ENCODE results near the gene BPIFB4. TPM values are rescaled to one million over a fixed set of nuclear protein-coding genes. Genes with fewer than 3 reads are reported as not detected.
"Not testable (repeated sequence)": the region's sequence is repeated elsewhere in the genome, so short reads cannot be mapped to it uniquely, and the experiment has no call there.

The BPIFB4 gene
- total RNA-seq, 3 donors from 2014 or later, result not detected

DNA sequence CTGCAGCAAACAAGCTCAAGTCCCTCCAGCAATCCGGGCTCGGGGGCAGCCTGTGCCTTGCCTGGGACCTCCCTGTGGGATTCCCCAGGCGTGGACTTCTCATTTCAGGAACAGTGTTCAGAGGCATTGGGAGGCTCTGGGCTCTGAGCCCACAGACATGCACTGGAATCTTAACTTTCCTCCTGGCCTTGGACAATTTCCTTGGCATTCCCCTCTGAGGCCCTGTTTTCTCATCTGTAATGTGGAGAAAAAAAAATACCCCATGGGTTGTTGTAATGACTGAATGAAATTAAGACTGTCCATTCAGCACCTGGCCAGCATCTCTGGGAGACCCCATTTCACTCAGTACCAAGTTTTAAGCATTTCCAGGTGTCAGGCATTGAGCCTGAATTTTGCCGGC is 17.6 kb downstream of the BPIFB4 start:
- no peaks in the 10 kb centered on the region for H3K9me3 ChIP-seq
- intact Hi-C loops (cut with DNase I; ENCODE audit: low total_unique reads), result no loop called here
- DNase-seq (ENCODE audit: low spot score in 2 of 2), result no peak

DNA sequence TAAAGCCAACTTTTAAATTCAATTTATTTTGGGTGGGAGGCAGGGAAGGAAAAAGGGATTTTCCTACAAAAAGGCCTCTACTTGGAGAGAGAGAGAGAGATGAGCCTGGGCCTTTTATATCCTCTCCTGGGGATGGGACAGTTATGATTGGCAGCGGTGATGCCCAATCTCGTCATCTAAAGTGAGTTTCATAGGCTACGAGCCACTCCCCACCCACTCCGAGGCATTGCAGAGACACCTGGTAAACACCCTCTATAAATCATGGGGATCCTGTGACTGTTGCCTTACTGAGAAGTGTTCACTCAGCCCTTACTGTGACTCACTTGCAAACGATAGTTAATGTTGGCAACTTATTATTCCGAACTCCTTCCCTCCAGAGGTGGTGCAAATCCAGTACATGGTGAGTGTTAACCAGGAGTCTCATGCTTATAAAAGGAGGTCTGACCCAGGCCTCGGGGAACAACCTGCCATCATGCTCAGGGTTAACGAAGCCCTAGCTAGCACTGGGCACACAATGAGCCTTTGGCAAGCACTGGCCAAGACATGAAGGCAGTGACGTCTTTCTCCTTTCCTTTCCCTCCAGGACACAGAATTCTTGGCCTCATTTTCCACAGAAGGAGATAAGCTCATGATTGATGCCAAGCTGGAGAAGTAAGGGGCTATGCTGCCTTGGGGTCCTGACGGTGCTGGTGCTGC is 20.5 kb downstream of the BPIFB4 start:
- H3K4me1 ChIP-seq, result no peaks in the 10 kb centered on the region
- peaks cover 0 to 3% of the 10 kb centered on the region in 2 donors for H3K27me3 ChIP-seq
- no peak overlapping the region for H3K4me3 ChIP-seq
- intact Hi-C loops (cut with DNase I; ENCODE audit: low total_unique reads), result no loop called here
- no peak for DNase-seq (ENCODE audit: low spot score in 2 of 2)
- H3K36me3 ChIP-seq, result no peaks in the 10 kb centered on the region
- H3K9me3 ChIP-seq, result no peaks in the 10 kb centered on the region
- TF ChIP-seq, protein P1, sequence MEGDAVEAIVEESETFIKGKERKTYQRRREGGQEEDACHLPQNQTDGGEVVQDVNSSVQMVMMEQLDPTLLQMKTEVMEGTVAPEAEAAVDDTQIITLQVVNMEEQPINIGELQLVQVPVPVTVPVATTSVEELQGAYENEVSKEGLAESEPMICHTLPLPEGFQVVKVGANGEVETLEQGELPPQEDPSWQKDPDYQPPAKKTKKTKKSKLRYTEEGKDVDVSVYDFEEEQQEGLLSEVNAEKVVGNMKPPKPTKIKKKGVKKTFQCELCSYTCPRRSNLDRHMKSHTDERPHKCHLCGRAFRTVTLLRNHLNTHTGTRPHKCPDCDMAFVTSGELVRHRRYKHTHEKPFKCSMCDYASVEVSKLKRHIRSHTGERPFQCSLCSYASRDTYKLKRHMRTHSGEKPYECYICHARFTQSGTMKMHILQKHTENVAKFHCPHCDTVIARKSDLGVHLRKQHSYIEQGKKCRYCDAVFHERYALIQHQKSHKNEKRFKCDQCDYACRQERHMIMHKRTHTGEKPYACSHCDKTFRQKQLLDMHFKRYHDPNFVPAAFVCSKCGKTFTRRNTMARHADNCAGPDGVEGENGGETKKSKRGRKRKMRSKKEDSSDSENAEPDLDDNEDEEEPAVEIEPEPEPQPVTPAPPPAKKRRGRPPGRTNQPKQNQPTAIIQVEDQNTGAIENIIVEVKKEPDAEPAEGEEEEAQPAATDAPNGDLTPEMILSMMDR (IDR thresholded peaks at IDR 0.05), result no peak
- no peak for TF ChIP-seq POLR2AphosphoS5 (IDR thresholded peaks at IDR 0.05)
- TF ChIP-seq POLR2A (IDR thresholded peaks at IDR 0.05), result no peak
- H3K27ac ChIP-seq, result no peak overlapping the region

More for the DNA sequence above, 17.6 kb downstream of the BPIFB4 start:
- no peak for TF ChIP-seq POLR2AphosphoS5 (IDR thresholded peaks at IDR 0.05)
- TF ChIP-seq, protein P1 (IDR thresholded peaks at IDR 0.05), result no peak
- no peak for TF ChIP-seq POLR2A (IDR thresholded peaks at IDR 0.05)
- peaks cover 0 to 3% of the 10 kb centered on the region in 2 donors for H3K27me3 ChIP-seq
- H3K27ac ChIP-seq, result no peak overlapping the region
- H3K36me3 ChIP-seq, result no peaks in the 10 kb centered on the region
- no peaks in the 10 kb centered on the region for H3K4me1 ChIP-seq
- H3K4me3 ChIP-seq, result no peak overlapping the region

DNA sequence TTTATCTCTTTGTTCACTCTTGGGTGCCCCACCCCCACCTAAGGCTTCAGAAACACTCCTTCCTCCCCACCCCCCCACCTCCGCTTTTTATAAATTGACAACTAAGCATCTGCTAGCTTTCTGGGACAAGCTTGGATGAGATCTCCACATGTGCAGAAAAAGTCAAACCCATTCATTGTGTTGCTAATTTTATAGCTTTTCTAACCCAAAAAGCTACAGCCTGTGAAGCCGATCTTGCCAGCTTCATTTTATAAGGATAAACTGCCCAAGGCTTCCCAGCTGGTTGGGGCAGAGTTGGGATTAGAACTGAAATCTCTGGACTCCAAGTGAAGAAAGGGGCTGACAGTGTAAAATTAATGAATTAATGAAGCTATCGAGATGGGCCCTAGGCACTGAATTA is 24.1 kb downstream of the BPIFB4 start:
- intact Hi-C loops (cut with DNase I; ENCODE audit: low total_unique reads), result no loop called here
- no peak for DNase-seq (ENCODE audit: low spot score in 2 of 2)
- H3K27ac ChIP-seq, result no peak overlapping the region
- TF ChIP-seq, protein P1 (IDR thresholded peaks at IDR 0.05), result no peak
- no peak for TF ChIP-seq POLR2A (IDR thresholded peaks at IDR 0.05)
- no peak for TF ChIP-seq POLR2AphosphoS5 (IDR thresholded peaks at IDR 0.05)
- no peak overlapping the region for H3K4me3 ChIP-seq
- no peaks in the 10 kb centered on the region for H3K36me3 ChIP-seq
- no peaks in the 10 kb centered on the region for H3K4me1 ChIP-seq
- H3K27me3 ChIP-seq, result peaks cover 0 to 3% of the 10 kb centered on the region in 2 donors
- H3K9me3 ChIP-seq, result no peaks in the 10 kb centered on the region

DNA sequence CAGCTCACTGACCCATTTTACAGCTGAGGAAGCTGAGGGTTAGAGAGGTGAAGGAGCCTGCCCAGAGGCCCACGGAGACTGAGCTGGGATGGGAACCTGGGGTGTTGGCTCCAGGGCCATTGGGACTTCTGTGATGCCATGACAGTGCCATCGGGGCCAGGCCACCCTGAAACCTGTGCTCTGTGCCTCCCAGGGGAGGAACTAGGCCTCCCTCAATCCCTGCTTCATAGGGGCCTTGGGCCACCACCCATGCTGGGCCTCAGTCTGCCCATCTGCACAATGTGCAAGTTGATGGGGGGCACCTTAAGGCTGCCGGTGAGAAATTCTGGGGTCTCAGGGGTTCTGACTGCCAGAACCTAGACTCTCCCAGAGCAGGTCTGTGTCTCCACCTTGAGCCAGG is 24.9 kb downstream of the BPIFB4 start:
- peaks cover 0 to 3% of the 10 kb centered on the region in 2 donors for H3K27me3 ChIP-seq
- no peaks in the 10 kb centered on the region for H3K36me3 ChIP-seq
- TF ChIP-seq, protein P1 (IDR thresholded peaks at IDR 0.05), result no peak
- TF ChIP-seq POLR2A (IDR thresholded peaks at IDR 0.05), result no peak
- H3K4me1 ChIP-seq, result no peaks in the 10 kb centered on the region
- intact Hi-C loops (cut with DNase I; ENCODE audit: low total_unique reads), result no loop called here
- H3K9me3 ChIP-seq, result no peaks in the 10 kb centered on the region
- no peak overlapping the region for H3K27ac ChIP-seq
- H3K4me3 ChIP-seq, result no peak overlapping the region
- no peak for DNase-seq (ENCODE audit: low spot score in 2 of 2)

DNA sequence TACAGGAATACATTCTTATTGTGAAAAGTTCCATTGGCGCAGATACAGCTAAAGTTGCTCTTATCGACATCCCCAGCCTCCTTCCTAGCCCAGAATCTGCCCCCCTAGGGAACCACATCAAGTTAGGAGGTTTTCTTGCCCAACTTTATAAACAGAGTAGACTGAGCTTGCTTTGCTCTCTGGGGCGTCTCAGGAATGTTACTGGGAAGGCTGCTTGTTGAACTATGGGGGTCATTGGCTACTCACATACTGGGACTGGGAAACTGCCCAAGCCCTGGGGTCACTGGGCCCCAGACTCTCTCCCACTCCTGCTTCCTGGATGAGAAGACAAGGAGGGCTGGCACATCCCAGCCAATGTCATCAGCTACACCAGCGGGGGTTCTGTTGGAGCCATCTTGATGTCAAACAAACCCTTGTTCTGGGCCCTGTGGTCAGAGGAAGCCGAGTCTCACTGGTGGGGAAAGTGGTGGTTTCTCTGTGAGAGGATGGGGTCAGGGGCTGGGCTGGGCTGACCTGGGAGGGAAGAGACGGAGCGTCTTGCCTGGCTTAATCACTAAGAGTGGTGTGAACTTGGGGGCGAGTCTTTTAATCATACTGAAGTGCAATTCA is 26.0 kb downstream of the BPIFB4 start:
- Histone ChIP-seq H3K4me1 (no peaks in the 10 kb centered on the region), H3K9me3 (no peaks in the 10 kb centered on the region), H3K4me3 (no peak overlapping the region), H3K36me3 (no peaks in the 10 kb centered on the region), H3K27ac (no peak overlapping the region), H3K27me3 (peaks cover 0 to 3% of the 10 kb centered on the region in 2 donors)
- no peak for DNase-seq (ENCODE audit: low spot score in 2 of 2)
- intact Hi-C loops (cut with DNase I; ENCODE audit: low total_unique reads), result no loop called here
- TF ChIP-seq POLR2A (IDR thresholded peaks at IDR 0.05) (no peak), POLR2AphosphoS5 (IDR thresholded peaks at IDR 0.05) (no peak)
- TF ChIP-seq, protein P1 (IDR thresholded peaks at IDR 0.05), result no peak

DNA sequence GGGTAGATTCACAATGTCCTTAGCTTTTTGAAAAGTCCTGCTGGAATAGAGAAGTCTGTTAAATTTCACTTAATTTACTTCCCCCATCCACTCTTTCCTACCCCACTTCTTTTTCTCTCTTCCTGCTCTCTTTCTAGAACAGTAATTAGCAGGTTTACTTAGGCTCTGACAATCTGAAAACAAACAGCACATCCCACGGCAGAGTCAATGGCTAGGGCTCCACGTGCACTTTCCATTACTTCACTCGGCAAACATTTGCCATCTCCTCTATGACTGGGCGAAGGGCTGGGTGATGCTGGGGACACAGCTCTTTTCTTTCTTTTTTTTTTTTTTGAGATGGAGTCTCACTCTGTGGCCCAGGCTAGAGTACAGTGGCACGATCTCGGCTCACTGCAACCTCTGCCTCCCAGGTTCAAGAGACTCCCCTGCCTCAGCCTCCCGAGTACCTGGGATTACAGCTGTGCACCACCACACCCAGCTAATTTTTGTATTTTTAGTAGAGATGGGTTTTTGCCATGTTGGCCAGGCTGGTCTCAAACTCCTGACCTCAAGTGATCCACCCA is 26.7 kb downstream of the BPIFB4 start:
- H3K9me3 ChIP-seq; intact Hi-C loops (cut with DNase I; ENCODE audit: low total_unique reads); H3K36me3 ChIP-seq; DNase-seq (ENCODE audit: low spot score in 2 of 2); H3K4me3 ChIP-seq; H3K27me3 ChIP-seq; H3K27ac ChIP-seq; H3K4me1 ChIP-seq: not testable (repeated sequence)
